ENCODE data around the gene RFC2.
"Not testable (repeated sequence)": the region's sequence is repeated elsewhere in the genome, so short reads cannot be mapped to it uniquely, and the experiment has no call there.

RFC2 gene

DNA sequence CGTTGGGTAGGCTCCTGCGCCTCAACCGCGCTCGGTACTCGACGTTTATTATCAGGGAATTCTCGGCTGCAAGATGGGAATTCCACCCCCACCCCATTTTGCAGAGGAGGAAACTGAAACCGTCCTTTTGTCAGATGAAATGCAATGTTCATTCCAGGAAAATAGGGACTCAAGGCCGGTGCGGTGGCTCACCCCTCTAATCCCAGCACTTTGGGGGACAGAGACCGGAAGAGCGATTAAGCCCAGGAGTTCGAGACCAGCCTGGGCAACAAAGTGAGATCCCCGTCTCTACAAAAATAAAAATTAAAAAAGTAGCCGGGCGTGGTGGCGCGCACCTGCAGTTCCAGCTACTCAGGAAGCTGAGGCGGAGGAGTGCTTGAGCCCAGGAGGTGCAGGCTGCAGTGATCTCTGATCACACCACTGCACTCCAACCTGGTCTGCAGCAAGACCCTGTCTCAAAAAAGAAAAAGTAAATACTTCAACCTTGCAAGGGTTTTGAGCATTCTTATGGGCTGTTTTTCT lies 720 bp upstream of the RFC2 start:
- TF ChIP-seq JUND (IDR thresholded peaks at IDR 0.05; ENCODE audit: low read depth): no peak
- no peak for DNase-seq (ENCODE audit: low read depth in 1 of 2, low spot score in 1 of 2)
- in situ Hi-C loops (cut with HindIII; ENCODE audit: low pct_unique_long_range_greater_than_20kb, low sequenced_read_pairs): no loop called here

GRCh38 chr7:74253835-74254128 lies 417 bp downstream of the RFC2 start:
- TF ChIP-seq JUND (IDR thresholded peaks at IDR 0.05; ENCODE audit: low read depth): no peak
- no peak for DNase-seq (ENCODE audit: low read depth in 1 of 2, low spot score in 1 of 2)
- in situ Hi-C loops (cut with HindIII; ENCODE audit: low pct_unique_long_range_greater_than_20kb, low sequenced_read_pairs): no loop called here

DNA sequence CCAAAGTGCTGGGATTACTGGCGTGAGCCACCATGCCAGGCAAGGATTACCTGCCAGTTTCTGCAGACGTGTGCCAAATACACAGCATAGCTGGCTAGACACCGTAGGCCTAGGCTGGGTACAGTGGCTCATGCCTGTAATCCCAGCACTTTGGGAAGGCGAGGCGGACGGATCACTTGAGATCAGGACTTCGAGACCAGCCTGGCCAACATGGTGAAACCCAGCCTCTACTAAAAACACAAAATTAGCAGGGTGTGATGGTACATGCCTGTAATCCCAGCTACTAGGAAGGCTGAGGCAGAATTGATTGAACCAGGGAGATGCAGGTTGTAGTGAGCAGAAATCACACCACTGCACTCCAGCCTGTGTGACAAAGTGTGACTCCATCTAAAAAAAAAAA lies 868 bp downstream of the RFC2 start:
- no peak for DNase-seq (ENCODE audit: low read depth in 1 of 2, low spot score in 1 of 2)
- in situ Hi-C loops (cut with HindIII; ENCODE audit: low pct_unique_long_range_greater_than_20kb, low sequenced_read_pairs): no loop called here
- no peak for TF ChIP-seq JUND (IDR thresholded peaks at IDR 0.05; ENCODE audit: low read depth)

DNA sequence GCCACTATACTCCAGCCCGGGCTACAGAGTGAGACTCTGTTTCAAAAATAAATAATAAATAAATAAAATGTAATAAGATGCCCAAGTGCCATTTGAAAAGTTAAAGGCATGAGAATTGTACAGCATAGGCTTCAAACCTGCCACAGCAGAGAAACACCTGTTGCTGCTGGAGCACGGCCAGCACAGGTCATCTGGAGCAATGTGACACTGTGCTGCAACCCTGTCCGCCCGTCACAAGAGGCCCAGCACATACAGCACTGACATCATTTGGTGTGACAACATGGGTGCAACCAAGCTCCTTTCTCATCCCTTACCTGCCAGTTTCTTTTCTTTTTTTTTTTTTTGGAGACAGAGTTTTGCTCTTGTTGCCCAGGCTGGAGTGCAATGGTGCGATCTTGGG lies 1.3 kb downstream of the RFC2 start:
- no peak for TF ChIP-seq JUND (IDR thresholded peaks at IDR 0.05; ENCODE audit: low read depth)
- DNase-seq (ENCODE audit: low read depth in 1 of 2, low spot score in 1 of 2): no peak
- in situ Hi-C loops (cut with HindIII; ENCODE audit: low pct_unique_long_range_greater_than_20kb, low sequenced_read_pairs): no loop called here

DNA sequence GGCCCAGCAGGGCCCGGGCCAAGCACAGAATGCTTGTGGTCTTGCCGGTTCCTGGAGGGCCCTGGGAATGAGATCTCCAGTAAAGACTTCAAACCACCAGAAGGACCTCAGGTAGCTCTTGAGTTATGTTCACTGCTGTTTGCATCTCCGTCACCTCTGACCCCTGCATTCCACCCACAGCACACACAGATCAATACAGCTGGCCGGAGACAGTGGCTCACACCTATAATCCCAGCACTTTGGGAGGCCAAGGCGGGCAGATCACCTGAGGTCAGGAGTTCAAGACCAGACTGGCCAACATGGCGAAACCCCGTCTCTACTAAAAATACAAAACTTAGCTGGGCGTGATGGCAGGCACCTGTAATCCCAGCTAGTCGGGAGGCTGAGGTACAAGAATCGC lies 5.1 kb downstream of the RFC2 start:
- in situ Hi-C loops (cut with HindIII; ENCODE audit: low pct_unique_long_range_greater_than_20kb, low sequenced_read_pairs); DNase-seq (ENCODE audit: low read depth in 1 of 2, low spot score in 1 of 2): not testable (repeated sequence)

- in situ Hi-C loops (cut with HindIII; ENCODE audit: low pct_unique_long_range_greater_than_20kb, low sequenced_read_pairs): no loop called here
- no peak for DNase-seq (ENCODE audit: low read depth in 1 of 2, low spot score in 1 of 2)
- no peak for TF ChIP-seq JUND (IDR thresholded peaks at IDR 0.05; ENCODE audit: low read depth)
Measured at GRCh38 chr7:74248156-74248555, 6.0 kb downstream of the RFC2 start.

- TF ChIP-seq JUND (IDR thresholded peaks at IDR 0.05; ENCODE audit: low read depth): no peak
- in situ Hi-C loops (cut with HindIII; ENCODE audit: low pct_unique_long_range_greater_than_20kb, low sequenced_read_pairs): no loop called here
- DNase-seq (ENCODE audit: low read depth in 1 of 2, low spot score in 1 of 2): no peak
Measured at GRCh38 chr7:74246497-74246896, 7.7 kb downstream of the RFC2 start.

- DNase-seq (ENCODE audit: low read depth in 1 of 2, low spot score in 1 of 2): no peak
- in situ Hi-C loops (cut with HindIII; ENCODE audit: low pct_unique_long_range_greater_than_20kb, low sequenced_read_pairs): no loop called here
- TF ChIP-seq JUND (IDR thresholded peaks at IDR 0.05; ENCODE audit: low read depth): no peak
Measured at GRCh38 chr7:74242122-74242443, 12.1 kb downstream of the RFC2 start.

- in situ Hi-C loops (cut with HindIII; ENCODE audit: low pct_unique_long_range_greater_than_20kb, low sequenced_read_pairs): no loop called here
- no peak for DNase-seq (ENCODE audit: low read depth in 1 of 2, low spot score in 1 of 2)
- TF ChIP-seq JUND (IDR thresholded peaks at IDR 0.05; ENCODE audit: low read depth): no peak
Measured at GRCh38 chr7:74240482-74240881, 13.7 kb downstream of the RFC2 start.

DNA sequence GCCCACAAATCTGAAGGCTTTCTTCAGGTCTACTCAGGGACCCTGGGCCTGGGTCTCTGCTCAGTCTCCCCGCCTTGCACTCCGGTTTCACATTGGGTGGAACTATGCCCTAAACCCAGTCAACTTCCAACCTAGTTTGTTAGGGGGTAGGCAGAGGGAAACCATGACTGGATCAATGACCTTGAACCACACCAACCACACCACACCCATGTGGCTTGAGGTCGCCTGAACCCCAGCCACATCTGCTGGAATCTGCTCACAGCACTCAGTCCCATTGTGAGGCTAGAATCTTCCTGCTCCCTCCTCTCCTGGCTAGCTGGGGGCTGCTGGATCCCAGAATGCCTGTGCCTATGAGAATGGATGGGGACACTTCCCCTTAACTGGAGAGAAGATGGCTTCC lies 17.9 kb downstream of the RFC2 start:
- no peak for DNase-seq (ENCODE audit: low read depth in 1 of 2, low spot score in 1 of 2)
- in situ Hi-C loops (cut with HindIII; ENCODE audit: low pct_unique_long_range_greater_than_20kb, low sequenced_read_pairs): no loop called here
- TF ChIP-seq JUND (IDR thresholded peaks at IDR 0.05; ENCODE audit: low read depth): no peak

GRCh38 chr7:74235518-74236268 lies 18.5 kb downstream of the RFC2 start:
- TF ChIP-seq JUND (IDR thresholded peaks at IDR 0.05; ENCODE audit: low read depth): no peak
- DNase-seq (ENCODE audit: low read depth in 1 of 2, low spot score in 1 of 2): no peak
- in situ Hi-C loops (cut with HindIII; ENCODE audit: low pct_unique_long_range_greater_than_20kb, low sequenced_read_pairs): no loop called here

GRCh38 chr7:74233655-74234285 lies 20.4 kb downstream of the RFC2 start:
- TF ChIP-seq JUND (IDR thresholded peaks at IDR 0.05; ENCODE audit: low read depth): no peak
- no peak for DNase-seq (ENCODE audit: low read depth in 1 of 2, low spot score in 1 of 2)
- in situ Hi-C loops (cut with HindIII; ENCODE audit: low pct_unique_long_range_greater_than_20kb, low sequenced_read_pairs): no loop called here

- in situ Hi-C loops (cut with HindIII; ENCODE audit: low pct_unique_long_range_greater_than_20kb, low sequenced_read_pairs): no loop called here
- DNase-seq (ENCODE audit: low read depth in 1 of 2, low spot score in 1 of 2): no peak
- no peak for TF ChIP-seq JUND (IDR thresholded peaks at IDR 0.05; ENCODE audit: low read depth)
Measured at GRCh38 chr7:74231232-74231590, 23.0 kb downstream of the RFC2 start.

All from T47D (cell line).